ENCODE measurements around the gene PRR20D.
"Not testable (repeated sequence)": the region's sequence is repeated elsewhere in the genome, so short reads cannot be mapped to it uniquely, and the experiment has no call there.

Gene PRR20D

GRCh38 chr13:57153761-57154160 lies 6.7 kb upstream of the PRR20D start, which contains the start of gene PRR20C:
Gene PRR20C, plus strand, starts transcription at chr13:57154061. Its CDS starts 387 bp downstream, at chr13:57154448.
- H3K36me3 ChIP-seq (ENCODE audit: insufficient read depth, low read length); H3K27ac ChIP-seq (ENCODE audit: low read depth, low read length); H3K4me3 ChIP-seq (ENCODE audit: low read depth, low read length); H3K4me1 ChIP-seq (ENCODE audit: control insufficient read depth, insufficient read depth, low read length, unreplicated experiment); H2AFZ ChIP-seq (ENCODE audit: low read length, unreplicated experiment); H3K79me2 ChIP-seq (ENCODE audit: control insufficient read depth, insufficient read depth, low read length, unreplicated experiment); H3K27me3 ChIP-seq (ENCODE audit: insufficient read depth, low read length): not testable (repeated sequence)

- H3K79me2 ChIP-seq (ENCODE audit: control insufficient read depth, insufficient read depth, low read length, unreplicated experiment) = not testable (repeated sequence)
Observed at GRCh38 chr13:57166897-57167296, 6.5 kb downstream of the PRR20D start, which contains the start of gene PRR20E. Gene PRR20E, plus strand, starts transcription at chr13:57167197. Its CDS starts 387 bp downstream, at chr13:57167584.

GRCh38 chr13:57191667-57192066 lies 31.2 kb downstream of the PRR20D start:
- H3K27ac ChIP-seq (ENCODE audit: low read depth, low read length) = no peak overlapping the region
- no peak overlapping the region for H3K4me3 ChIP-seq (ENCODE audit: low read depth, low read length)
- no peaks in the 10 kb centered on the region for H3K4me1 ChIP-seq (ENCODE audit: control insufficient read depth, insufficient read depth, low read length, unreplicated experiment)
- H3K27me3 ChIP-seq (ENCODE audit: insufficient read depth, low read length) = no peaks in the 10 kb centered on the region
- H2AFZ ChIP-seq (ENCODE audit: low read length, unreplicated experiment) = no peak overlapping the region
- H3K79me2 ChIP-seq (ENCODE audit: control insufficient read depth, insufficient read depth, low read length, unreplicated experiment) = no peaks in the 10 kb centered on the region
- H3K36me3 ChIP-seq (ENCODE audit: insufficient read depth, low read length) = no peaks in the 10 kb centered on the region

More at GRCh38 chr13:57166897-57167296, 6.5 kb downstream of the PRR20D start, which contains the start of gene PRR20E:
- H3K27ac ChIP-seq (ENCODE audit: low read depth, low read length); H3K4me1 ChIP-seq (ENCODE audit: control insufficient read depth, insufficient read depth, low read length, unreplicated experiment); H3K36me3 ChIP-seq (ENCODE audit: insufficient read depth, low read length); H3K27me3 ChIP-seq (ENCODE audit: insufficient read depth, low read length); H3K4me3 ChIP-seq (ENCODE audit: low read depth, low read length); H2AFZ ChIP-seq (ENCODE audit: low read length, unreplicated experiment): not testable (repeated sequence)

- Histone ChIP-seq H3K4me3 (ENCODE audit: low read depth, low read length) (no peak overlapping the region), H3K79me2 (ENCODE audit: control insufficient read depth, insufficient read depth, low read length, unreplicated experiment) (no peaks in the 10 kb centered on the region), H3K27ac (ENCODE audit: low read depth, low read length) (no peak overlapping the region), H3K27me3 (ENCODE audit: insufficient read depth, low read length) (no peaks in the 10 kb centered on the region), H3K36me3 (ENCODE audit: insufficient read depth, low read length) (no peaks in the 10 kb centered on the region), H2AFZ (ENCODE audit: low read length, unreplicated experiment) (no peak overlapping the region), H3K4me1 (ENCODE audit: control insufficient read depth, insufficient read depth, low read length, unreplicated experiment) (no peaks in the 10 kb centered on the region)
Observed at GRCh38 chr13:57212989-57213388, 52.6 kb downstream of the PRR20D start.

Measured in ACC112 (cell line).